ENCODE results near the gene TTN.

GRCh38 chr2:178804791-178805190, 2.4 kb downstream of the TTN start:
- TF ChIP-seq HDAC2 (IDR thresholded peaks at IDR 0.05) (no peak), CTCF (IDR thresholded peaks at IDR 0.05 in 2 of 3, conservative IDR thresholded peaks at IDR 0.05 in 1 of 3; ENCODE audit: control insufficient read depth in 2 of 3, extremely low read depth in 1 of 3, insufficient read depth in 1 of 3, low read depth in 3 of 3, low read length in 3 of 3) (peak; percentile 33 to 61 (median 55)), YBX1 (IDR thresholded peaks at IDR 0.05) (no peak), ZNF217 (IDR thresholded peaks at IDR 0.05) (no peak), ZNF384 (IDR thresholded peaks at IDR 0.05; ENCODE audit: borderline replicate concordance, low read depth, low read length) (no peak)

Measured in GM12878 (cell line).